ENCODE data around the gene HPN.

DNA sequence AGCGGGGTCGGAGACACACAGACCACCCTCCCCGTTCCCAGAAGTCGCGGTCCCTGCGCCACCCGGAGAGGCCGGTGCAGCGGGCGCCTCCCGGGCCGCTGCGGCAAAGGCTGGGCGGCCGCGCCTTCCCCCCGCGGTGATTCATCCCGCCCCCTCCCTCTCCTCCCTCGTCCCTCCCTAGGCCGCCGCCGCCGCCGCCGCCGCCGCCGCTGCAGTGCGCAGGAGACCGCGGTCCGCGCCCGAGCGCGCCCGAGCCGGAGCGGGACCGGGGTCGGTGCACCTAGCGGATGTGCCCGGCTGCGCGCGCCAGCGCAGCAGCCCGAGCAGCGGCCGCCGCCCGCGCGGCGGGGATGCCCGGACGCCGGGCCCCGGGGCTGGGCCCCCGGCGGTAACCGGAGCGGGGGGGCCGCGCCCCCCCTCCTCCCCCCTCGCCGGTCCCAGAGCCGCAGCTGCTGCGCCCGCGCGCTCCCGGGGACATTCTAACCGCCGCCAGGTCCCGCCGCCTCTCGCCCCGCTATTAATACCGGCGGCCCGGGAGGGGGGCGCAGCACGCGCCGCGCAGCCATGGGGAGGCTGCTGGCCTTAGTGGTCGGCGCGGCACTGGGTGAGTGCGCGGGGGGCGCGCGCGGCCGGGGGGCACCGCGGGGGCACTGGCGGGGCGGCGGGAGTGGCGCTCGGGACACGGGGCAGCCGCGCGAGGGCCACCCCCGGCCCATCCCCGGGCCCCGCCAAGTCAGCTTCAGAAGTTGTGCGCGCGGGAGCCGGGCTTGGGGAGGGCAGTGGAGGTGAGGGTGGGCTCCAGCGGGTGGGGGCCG lies 11.1 kb upstream of the HPN start, which contains the start of gene SCN1B:
- TF ChIP-seq, protein P1, sequence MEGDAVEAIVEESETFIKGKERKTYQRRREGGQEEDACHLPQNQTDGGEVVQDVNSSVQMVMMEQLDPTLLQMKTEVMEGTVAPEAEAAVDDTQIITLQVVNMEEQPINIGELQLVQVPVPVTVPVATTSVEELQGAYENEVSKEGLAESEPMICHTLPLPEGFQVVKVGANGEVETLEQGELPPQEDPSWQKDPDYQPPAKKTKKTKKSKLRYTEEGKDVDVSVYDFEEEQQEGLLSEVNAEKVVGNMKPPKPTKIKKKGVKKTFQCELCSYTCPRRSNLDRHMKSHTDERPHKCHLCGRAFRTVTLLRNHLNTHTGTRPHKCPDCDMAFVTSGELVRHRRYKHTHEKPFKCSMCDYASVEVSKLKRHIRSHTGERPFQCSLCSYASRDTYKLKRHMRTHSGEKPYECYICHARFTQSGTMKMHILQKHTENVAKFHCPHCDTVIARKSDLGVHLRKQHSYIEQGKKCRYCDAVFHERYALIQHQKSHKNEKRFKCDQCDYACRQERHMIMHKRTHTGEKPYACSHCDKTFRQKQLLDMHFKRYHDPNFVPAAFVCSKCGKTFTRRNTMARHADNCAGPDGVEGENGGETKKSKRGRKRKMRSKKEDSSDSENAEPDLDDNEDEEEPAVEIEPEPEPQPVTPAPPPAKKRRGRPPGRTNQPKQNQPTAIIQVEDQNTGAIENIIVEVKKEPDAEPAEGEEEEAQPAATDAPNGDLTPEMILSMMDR (conservative IDR thresholded peaks at IDR 0.05): no peak
- no peak for TF ChIP-seq ZFX (IDR thresholded peaks at IDR 0.05)

Data from C4-2B (cell line).